Measurements from ENCODE around the gene NUDT6.
"Not testable (repeated sequence)": the region's sequence is repeated elsewhere in the genome, so short reads cannot be mapped to it uniquely, and the experiment has no call there.

Gene NUDT6

GRCh38 chr4:122879001-122879400 lies 43.4 kb downstream of the NUDT6 start:
- DNase-seq (ENCODE audit: low read depth in 3 of 3, low spot score in 1 of 3): no peak

- no peak for DNase-seq (ENCODE audit: low read depth in 3 of 3, low spot score in 1 of 3)
Measured at GRCh38 chr4:122876456-122876855, 45.9 kb downstream of the NUDT6 start.

GRCh38 chr4:122875949-122876348 lies 46.4 kb downstream of the NUDT6 start:
- DNase-seq (ENCODE audit: low read depth in 3 of 3, low spot score in 1 of 3): no peak

GRCh38 chr4:122873821-122874593 lies 48.4 kb downstream of the NUDT6 start:
- DNase-seq (ENCODE audit: low read depth in 3 of 3, low spot score in 1 of 3): no peak

- DNase-seq (ENCODE audit: low read depth in 3 of 3, low spot score in 1 of 3): no peak
Measured at GRCh38 chr4:122873146-122873545, 49.3 kb downstream of the NUDT6 start.

GRCh38 chr4:122868235-122868634 lies 54.2 kb downstream of the NUDT6 start:
- DNase-seq (ENCODE audit: low read depth in 3 of 3, low spot score in 1 of 3): not testable (repeated sequence)

- DNase-seq (ENCODE audit: low read depth in 3 of 3, low spot score in 1 of 3): no peak
Measured at GRCh38 chr4:122865425-122865824, 57.0 kb downstream of the NUDT6 start.

GRCh38 chr4:122863639-122864038 lies 58.8 kb downstream of the NUDT6 start:
- DNase-seq (ENCODE audit: low read depth in 3 of 3, low spot score in 1 of 3): no peak

GRCh38 chr4:122861172-122861943 lies 61.0 kb downstream of the NUDT6 start:
- no peak for DNase-seq (ENCODE audit: low read depth in 3 of 3, low spot score in 1 of 3)

- no peak for DNase-seq (ENCODE audit: low read depth in 3 of 3, low spot score in 1 of 3)
Measured at GRCh38 chr4:122858705-122859104, 63.7 kb downstream of the NUDT6 start.

- no peak for DNase-seq (ENCODE audit: low read depth in 3 of 3, low spot score in 1 of 3)
Measured at GRCh38 chr4:122857160-122857559, 65.2 kb downstream of the NUDT6 start.

GRCh38 chr4:122855353-122855890 lies 67.0 kb downstream of the NUDT6 start:
- no peak for DNase-seq (ENCODE audit: low read depth in 3 of 3, low spot score in 1 of 3)

GRCh38 chr4:122854447-122855352 lies 67.7 kb downstream of the NUDT6 start:
- no peak for DNase-seq (ENCODE audit: low read depth in 3 of 3, low spot score in 1 of 3)

GRCh38 chr4:122851568-122851967 lies 70.8 kb downstream of the NUDT6 start:
- DNase-seq (ENCODE audit: low read depth in 3 of 3, low spot score in 1 of 3): no peak

- DNase-seq (ENCODE audit: low read depth in 3 of 3, low spot score in 1 of 3): not testable (repeated sequence)
Measured at GRCh38 chr4:122849789-122850188, 72.6 kb downstream of the NUDT6 start.

- no peak for DNase-seq (ENCODE audit: low read depth in 3 of 3, low spot score in 1 of 3)
Measured at GRCh38 chr4:122847931-122848330, 74.5 kb downstream of the NUDT6 start.

- no peak for DNase-seq (ENCODE audit: low read depth in 3 of 3, low spot score in 1 of 3)
Measured at GRCh38 chr4:122845760-122846159, 76.6 kb downstream of the NUDT6 start.

GRCh38 chr4:122845066-122845465 lies 77.3 kb downstream of the NUDT6 start:
- no peak for DNase-seq (ENCODE audit: low read depth in 3 of 3, low spot score in 1 of 3)

- DNase-seq (ENCODE audit: low read depth in 3 of 3, low spot score in 1 of 3): not testable (repeated sequence)
Measured at GRCh38 chr4:122844391-122844790, 78.0 kb downstream of the NUDT6 start.

- no peak for DNase-seq (ENCODE audit: low read depth in 3 of 3, low spot score in 1 of 3)
Measured at GRCh38 chr4:122842984-122843531, 79.3 kb downstream of the NUDT6 start.
